Measurements from ENCODE around the gene GDI1. TPM values are rescaled to one million over a fixed set of nuclear protein-coding genes. Genes with fewer than 3 reads are reported as not detected.

GDI1 gene
- total and polyA plus RNA-seq, 9 of the 15 experiments (the other 6 are each of a cell fraction or from before 2014, with no cell fraction given), result 0.97 to 82.6 (median 37.5) TPM

DNA sequence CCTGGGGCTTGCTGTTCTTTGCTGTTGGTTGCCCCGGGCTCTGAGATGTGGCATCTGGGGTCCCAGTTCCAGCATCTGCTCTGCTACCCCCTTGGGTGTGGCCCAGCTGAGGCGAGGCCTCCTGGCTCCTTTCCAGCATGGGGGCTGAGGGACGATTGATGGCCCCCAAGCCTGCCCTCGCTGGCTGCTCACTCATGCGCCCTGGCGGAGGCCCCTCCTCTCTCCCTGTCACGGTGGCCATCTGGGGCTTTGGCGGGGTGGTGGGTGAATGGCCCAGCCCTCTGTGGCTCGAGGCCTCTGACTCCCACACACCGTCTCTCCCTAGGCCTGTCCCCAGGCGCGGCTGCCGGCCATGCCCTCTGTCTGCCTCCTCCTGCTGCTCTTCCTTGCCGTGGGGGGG lies 22.9 kb downstream of the GDI1 start (continued):
- TF ChIP-seq, protein P1, sequence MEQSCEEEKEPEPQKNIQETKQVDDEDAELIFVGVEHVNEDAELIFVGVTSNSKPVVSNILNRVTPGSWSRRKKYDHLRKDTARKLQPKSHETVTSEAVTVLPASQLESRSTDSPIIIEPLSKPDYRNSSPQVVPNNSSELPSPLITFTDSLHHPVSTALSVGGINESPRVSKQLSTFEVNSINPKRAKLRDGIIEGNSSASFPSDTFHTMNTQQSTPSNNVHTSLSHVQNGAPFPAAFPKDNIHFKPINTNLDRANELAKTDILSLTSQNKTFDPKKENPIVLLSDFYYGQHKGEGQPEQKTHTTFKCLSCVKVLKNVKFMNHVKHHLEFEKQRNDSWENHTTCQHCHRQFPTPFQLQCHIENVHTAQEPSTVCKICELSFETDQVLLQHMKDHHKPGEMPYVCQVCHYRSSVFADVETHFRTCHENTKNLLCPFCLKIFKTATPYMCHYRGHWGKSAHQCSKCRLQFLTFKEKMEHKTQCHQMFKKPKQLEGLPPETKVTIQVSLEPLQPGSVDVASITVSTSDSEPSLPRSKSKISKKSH (CRISPR knock-in tag; IDR thresholded peaks at IDR 0.05), result no peak
- TF ChIP-seq SREBF2 (CRISPR knock-in tag; IDR thresholded peaks at IDR 0.05) (no peak), CBFA2T3 (IDR thresholded peaks at IDR 0.05) (peak; percentile 20; the same call in 1 of the 2 replicates), MEIS2 (IDR thresholded peaks at IDR 0.05; ENCODE audit: partially characterized antibody) (peak; percentile 7), XRCC5 (IDR thresholded peaks at IDR 0.05; ENCODE audit: low read depth, low read length) (no peak), RAD21 (CRISPR knock-in tag; conservative IDR thresholded peaks at IDR 0.05 in 1 of 2, IDR thresholded peaks at IDR 0.05 in 1 of 2) (no peak), SIN3A (IDR thresholded peaks at IDR 0.05; ENCODE audit: borderline replicate concordance in 2 of 2, control insufficient read depth in 1 of 2, low read depth in 2 of 2, low read length in 2 of 2) (no peak), SRF (CRISPR knock-in tag; IDR thresholded peaks at IDR 0.05) (no peak)
- TF ChIP-seq, protein P2, sequence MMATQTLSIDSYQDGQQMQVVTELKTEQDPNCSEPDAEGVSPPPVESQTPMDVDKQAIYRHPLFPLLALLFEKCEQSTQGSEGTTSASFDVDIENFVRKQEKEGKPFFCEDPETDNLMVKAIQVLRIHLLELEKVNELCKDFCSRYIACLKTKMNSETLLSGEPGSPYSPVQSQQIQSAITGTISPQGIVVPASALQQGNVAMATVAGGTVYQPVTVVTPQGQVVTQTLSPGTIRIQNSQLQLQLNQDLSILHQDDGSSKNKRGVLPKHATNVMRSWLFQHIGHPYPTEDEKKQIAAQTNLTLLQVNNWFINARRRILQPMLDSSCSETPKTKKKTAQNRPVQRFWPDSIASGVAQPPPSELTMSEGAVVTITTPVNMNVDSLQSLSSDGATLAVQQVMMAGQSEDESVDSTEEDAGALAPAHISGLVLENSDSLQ (IDR thresholded peaks at IDR 0.05), result peak; percentile 6; the same call in 1 of the 2 replicates
